22Rv1 (cell line): ENCODE measurements around the gene CIB2.
A peak's percentile ranks its signal among the peaks of the same experiment; 100 is the strongest.

ENCODE experiments used
- H3K27ac ChIP-seq: fragments of 450-650 bp; 2 replicates; pipeline ENCODE4 v1.5.1; 2017
- CTCF ChIP-seq: fragments of 450-650 bp; IDR thresholded peaks from 2 replicates; pipeline ENCODE4 v1.5.1; 2017; ENCODE audit warnings: mild to moderate bottlenecking
- ZFX ChIP-seq: fragments of 450-650 bp; IDR thresholded peaks from 2 replicates; pipeline ENCODE4 v1.6.1; 2017; ENCODE audit warnings: antibody characterized with exemption, borderline replicate concordance

CIB2 gene

GRCh38 chr15:78082743-78083110, 48.5 kb downstream of the CIB2 start:
- no peak overlapping the region for H3K27ac ChIP-seq

GRCh38 chr15:78082106-78082742, 49.0 kb downstream of the CIB2 start:
- TF ChIP-seq ZFX = no peak
- TF ChIP-seq CTCF = no peak
- H3K27ac ChIP-seq = no peak overlapping the region

More at GRCh38 chr15:78082743-78083110, 48.5 kb downstream of the CIB2 start:
- no peak for TF ChIP-seq ZFX
- TF ChIP-seq CTCF = no peak

GRCh38 chr15:78080088-78080460, 51.2 kb downstream of the CIB2 start:
- TF ChIP-seq ZFX (no peak), CTCF (no peak)
- H3K27ac ChIP-seq = no peak overlapping the region

GRCh38 chr15:78079298-78080087, 51.8 kb downstream of the CIB2 start:
- H3K27ac ChIP-seq = no peak overlapping the region
- TF ChIP-seq ZFX = no peak
- no peak for TF ChIP-seq CTCF

GRCh38 chr15:78077871-78078210, 53.4 kb downstream of the CIB2 start:
- no peak for TF ChIP-seq ZFX
- no peak; the same call in 1 of the 2 replicates for TF ChIP-seq CTCF
- H3K27ac ChIP-seq = peak overlapping the region; percentile 66

- peak within 1 kb of the TSS; percentile 66 for H3K27ac ChIP-seq
- TF ChIP-seq ZFX = no peak
- no peak; the same call in none of the 2 replicates for TF ChIP-seq CTCF
These were observed 54.0 kb downstream of the CIB2 start, which contains the start of gene TBC1D2B for GRCh38 chr15:78077053-78077870. TBC1D2B (minus strand) TSS chr15:78077711; CDS start chr15:78077652, 59 bp downstream.
